Hematopoietic multipotent progenitor cell treated with erythropoietin and hydrocortisone succinate and interleukin-3 and kit ligand, for 15 days (in vitro differentiated cells): ENCODE measurements around the gene CCNT2.
"Not testable (repeated sequence)": the region's sequence is repeated elsewhere in the genome, so short reads cannot be mapped to it uniquely, and the experiment has no call there.

ENCODE experiments used
- DNase-seq: peaks from one replicate; pipeline ENCODE4 v3.0.0-alpha.2; 2015; ENCODE audit warnings: low spot score

The CCNT2 gene

DNA sequence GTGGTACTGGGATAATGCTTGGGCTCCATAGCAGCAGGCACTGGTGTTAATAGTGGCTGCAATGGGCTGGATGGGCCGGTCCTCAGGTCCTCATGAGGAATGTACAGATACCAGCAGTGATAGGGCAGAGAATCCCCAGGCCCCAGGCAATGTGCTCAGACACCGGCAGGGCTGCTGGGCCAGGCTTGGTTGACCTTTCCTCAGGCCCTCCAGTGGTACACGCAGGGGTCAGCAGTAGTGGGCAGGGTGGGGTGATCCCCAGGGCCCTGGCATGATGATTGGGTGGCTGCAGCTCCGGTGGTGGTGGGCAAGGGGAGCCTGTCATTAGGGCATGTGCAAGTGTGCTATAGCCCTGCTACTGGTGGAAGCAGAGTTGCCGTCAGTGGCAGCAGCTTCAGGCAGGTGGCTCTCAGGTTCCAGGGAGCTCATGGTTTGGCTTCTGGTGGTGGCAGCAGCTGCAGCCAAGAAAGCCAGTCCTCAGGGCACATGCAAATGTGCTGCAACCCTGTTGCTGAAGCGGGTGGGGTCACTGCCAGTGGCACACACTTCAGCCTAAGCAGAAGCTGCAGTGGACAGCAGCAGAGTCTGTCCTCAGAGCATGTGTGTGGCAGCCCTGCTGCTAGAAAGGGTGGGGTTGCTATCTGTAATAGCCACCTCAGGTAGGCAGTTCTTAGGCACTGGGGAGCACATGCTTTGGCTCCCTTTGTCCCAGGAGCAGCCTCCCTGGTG lies 56.8 kb downstream of the CCNT2 start:
- no peak for DNase-seq

DNA sequence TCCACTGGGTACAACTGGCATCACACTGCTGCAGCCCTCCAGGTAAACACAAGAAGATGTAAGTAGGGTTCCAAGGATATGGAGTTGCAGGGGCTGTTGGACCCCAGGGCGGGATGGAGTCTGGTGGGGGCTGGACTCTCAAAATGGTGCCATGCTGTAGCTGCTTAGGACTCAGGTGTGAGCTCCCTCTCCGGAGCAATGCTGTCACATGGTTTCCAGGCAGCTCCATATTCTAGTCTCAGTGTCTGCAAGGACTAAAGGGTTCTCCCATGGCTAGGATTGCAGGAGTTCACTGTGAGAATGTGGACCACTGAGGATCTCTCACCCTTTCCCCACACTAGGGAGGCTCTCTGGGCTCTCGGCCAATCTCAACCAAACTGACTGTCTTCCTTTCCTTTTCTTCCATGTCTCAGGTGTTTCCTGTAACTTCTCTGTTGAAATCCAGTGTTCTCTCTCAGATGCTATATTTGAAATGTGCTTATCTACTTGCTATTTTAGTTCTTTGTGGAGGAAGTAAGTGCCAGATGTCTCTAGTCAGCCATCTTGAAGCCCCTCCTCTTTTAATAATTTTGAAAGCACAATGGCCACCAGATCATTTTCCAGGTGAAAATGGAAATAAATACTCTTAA lies 57.6 kb downstream of the CCNT2 start:
- no peak for DNase-seq

DNA sequence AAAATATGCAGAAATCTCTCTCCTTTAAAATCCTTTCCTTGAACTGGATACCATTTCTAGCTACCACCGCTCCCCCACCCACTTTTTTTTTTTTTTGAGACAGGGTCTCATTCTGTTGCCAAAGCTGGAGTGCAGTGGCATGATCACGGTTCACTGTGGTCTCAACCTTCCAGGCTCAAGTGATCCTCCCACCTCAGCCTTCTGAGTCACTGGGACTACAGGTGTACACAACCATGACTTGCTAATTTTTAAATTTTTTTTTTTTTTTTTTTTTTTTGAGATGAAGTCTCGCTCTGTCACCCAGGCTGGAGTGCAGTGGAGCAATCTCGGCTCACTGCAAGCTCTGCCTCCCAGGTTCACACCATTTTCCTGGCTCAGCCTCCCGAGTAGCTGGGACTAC lies 58.5 kb downstream of the CCNT2 start:
- DNase-seq = not testable (repeated sequence)

DNA sequence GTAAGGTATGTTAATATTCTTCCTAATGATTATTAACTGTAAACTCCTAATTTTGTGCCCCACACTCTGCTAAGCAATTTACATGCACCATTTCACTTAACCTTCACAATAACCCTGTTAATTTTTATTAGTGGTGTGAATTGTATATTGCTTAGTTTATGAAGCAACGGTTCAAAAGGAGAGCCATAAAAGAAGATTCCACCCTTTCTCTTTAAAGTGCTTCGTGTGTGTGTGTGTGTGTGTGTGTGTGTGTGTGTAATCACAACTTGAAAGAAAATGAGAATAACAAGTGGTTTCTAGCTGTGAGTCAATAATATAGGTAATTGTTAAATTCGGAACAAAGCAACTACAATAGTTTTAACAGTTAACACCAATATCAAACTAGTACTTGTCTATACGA lies 60.6 kb downstream of the CCNT2 start:
- no peak for DNase-seq

DNA sequence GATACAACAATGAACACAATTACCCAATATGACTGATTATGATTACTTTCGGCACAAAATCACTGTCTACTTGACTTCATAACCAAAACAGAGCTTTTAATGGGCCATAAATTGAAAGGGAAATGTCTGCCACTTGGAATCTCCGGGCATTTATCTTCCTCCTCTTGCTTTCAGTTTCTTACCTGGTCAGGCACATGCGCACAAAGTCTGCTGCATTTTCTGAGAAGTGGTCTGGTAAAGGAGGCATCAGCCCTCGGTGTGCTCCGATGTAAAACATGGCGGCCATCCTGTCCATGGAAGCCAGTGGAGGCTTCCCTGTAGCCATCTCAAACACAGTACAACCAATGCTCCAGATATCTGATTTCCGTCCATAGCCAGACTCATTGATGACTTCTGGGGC lies 62.0 kb downstream of the CCNT2 start:
- no peak for DNase-seq

DNA sequence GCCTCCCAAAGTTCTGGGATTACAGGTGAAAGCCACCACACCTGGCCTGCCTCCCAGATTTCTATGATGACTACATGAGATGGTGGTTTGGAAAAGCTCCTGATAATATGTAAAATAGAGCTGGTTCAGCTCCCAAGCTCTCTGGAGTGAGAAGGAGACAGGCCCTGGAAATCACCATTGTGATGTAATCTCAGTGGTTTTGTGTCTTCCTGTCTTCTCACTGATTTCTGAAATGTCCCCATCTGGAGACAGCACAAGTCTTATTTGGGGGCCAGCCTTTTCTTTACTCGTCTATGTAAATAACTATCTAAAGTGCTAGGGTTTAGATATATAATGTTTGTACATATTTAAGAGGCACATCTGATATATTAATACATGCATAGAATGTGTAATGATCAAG lies 64.0 kb downstream of the CCNT2 start:
- DNase-seq = no peak

DNA sequence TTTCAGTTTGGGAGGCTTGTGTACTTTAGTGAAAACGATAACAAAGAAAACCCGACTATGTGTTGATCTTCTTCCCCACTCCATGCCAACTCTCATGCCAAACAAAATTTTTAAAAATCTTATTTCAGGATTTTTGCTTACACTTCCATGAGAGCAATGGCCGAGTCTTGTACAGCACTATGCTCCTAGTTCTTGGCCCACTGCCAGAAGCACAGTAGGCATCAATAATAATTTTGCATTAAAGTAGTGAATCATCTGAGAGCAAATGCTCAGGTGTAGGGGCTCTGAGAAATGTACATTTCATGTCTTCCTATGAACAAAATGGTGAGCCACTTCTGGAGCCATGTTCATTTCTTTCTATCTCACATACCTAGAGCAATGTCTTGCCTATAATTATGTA lies 66.4 kb downstream of the CCNT2 start:
- no peak for DNase-seq

DNA sequence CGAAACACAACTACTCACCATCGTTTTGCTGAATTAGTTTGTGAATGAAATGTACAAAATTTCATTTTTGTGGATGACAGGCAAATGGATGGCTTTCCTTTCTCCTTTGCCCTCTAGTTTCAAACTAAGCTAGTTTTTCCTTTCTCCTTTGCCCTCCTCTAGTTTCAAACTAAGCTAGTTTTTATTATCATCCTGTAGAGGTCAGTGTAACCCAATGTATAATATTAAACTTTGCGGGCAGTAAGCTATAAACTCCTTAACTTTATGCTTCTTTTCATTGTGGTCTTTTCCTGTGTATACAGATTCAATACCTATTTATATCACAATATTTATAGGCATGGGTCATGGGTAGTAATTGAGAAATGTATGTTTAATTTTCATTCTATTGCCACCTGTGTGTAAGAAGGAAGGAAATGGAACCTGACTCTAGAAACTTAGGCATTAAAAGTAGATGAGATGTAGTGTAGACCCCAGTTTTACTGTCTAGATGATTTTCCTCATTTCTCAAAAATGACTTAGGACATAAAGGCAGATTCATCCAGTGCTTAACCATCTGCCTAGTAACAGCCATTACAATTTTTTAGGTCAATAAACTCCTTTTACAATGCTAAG lies 70.5 kb downstream of the CCNT2 start:
- DNase-seq = peak; percentile 38

DNA sequence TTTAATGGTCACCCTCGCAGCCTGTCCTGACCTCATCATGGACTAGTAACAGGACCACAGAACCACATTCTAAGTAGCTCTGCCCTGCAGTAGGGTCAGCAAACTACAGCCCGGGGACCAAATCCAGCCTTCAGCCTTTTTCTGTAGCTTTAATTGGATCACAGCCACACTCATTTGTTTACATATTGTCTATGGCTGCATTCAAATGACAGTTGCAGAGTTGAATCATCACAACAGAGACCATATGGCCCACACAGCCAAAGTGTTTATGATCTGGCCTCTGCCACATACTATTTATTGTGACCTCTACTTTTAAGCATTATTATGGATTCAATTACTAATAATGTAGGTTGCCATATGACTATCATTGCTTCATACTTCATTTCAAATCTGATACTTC lies 80.9 kb downstream of the CCNT2 start:
- DNase-seq = no peak

DNA sequence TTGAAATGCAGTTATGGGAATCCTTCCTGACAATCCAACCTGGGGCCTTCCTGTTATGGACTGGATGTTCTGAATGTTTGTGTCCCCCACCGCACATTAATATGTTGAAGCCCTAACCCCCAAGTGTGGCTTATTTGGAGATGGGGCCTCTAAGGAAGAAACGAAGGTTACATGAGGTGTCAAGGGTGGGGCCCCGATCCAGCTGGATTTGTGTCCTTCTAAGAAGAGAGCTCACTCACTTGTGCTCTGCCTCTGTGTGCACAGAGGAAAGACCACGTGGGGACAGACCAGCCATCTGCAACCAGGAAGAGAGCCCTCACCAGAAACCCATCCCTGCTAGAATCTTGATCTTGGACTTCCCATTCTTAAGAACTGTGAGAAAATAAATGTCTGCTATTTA lies 84.2 kb downstream of the CCNT2 start:
- DNase-seq = no peak

DNA sequence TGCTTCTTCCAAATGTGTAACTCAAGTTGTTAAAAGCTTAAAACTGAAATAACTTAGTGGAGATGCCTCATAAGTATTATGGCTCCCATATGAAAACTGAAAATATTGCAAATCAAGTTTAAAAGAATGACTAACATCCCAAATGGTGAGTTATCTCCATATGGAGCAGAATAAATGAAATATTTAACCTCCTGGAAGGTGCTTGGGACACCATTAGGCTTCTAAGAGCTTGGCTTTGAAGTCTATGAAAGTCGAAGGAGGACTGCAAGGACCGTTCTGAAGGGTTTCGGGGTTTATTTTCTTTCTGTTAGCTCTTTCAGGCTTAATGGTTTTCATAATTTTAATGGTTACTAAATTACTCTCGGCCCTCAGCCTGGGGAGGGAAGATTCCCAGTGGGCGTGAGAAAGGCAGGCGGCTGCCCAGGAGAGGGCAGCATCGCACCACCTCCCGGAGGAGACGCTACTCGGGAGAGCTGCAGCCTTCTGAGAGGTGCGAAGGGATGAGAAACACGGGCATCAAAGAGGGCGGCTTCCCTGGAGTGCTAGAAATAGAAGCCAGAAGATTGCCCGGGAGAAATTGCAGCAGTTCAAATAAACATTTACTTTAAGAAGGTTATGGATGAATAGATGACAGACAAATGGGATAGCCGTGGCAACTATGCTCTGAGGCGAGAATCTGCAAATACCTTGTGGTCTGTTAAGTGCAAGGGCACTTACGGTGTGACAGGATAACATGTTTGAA lies 85.6 kb downstream of the CCNT2 start:
- peak; percentile 54 for DNase-seq

DNA sequence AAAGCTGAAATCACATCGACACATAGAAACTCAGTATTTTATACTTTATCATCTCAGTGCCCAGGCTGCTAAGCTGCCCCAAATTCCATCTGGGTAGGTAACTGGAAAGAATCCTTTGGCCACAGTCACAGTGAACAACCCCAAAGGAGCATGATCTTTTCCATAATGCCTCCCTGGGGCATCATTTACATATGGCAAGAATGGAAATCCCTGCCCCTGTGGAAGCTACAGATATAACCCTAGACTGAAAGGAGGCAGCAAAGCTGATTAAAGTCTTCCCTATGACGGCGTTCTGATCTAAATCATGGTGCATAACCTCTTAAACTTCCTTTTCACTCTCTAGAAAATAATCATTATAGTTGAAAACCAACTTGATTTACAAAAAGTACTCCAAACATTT lies 87.1 kb downstream of the CCNT2 start:
- no peak for DNase-seq
